ENCODE measurements around the gene NAPSA.

DNA sequence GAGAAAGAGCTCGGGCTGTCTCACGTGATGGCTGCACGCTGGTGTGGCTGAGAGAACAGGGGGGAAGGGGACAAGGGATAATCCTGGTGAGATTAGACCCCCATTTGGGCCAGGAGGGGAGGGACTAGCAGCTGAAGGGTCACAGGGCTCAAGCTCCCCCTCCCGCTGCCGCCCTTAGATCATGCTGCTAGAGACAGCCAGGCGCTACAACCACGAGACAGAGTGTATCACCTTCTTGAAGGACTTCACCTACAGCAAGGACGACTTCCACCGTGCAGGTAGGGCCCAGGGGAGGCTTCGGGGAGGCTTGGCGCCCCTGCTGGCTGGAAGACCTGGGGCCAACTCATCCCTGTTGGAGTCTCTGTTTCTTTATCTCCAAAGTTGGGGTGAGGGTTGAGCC lies 14.2 kb upstream of the NAPSA start:
- TF ChIP-seq, protein P1, sequence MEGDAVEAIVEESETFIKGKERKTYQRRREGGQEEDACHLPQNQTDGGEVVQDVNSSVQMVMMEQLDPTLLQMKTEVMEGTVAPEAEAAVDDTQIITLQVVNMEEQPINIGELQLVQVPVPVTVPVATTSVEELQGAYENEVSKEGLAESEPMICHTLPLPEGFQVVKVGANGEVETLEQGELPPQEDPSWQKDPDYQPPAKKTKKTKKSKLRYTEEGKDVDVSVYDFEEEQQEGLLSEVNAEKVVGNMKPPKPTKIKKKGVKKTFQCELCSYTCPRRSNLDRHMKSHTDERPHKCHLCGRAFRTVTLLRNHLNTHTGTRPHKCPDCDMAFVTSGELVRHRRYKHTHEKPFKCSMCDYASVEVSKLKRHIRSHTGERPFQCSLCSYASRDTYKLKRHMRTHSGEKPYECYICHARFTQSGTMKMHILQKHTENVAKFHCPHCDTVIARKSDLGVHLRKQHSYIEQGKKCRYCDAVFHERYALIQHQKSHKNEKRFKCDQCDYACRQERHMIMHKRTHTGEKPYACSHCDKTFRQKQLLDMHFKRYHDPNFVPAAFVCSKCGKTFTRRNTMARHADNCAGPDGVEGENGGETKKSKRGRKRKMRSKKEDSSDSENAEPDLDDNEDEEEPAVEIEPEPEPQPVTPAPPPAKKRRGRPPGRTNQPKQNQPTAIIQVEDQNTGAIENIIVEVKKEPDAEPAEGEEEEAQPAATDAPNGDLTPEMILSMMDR (IDR thresholded peaks at IDR 0.05): no peak
- no peak for TF ChIP-seq EP300 (IDR thresholded peaks at IDR 0.05)

All from esophagus muscularis mucosa (tissue), 3 donors.